ENCODE data around the gene HSPG2. TPM values are rescaled to one million over a fixed set of nuclear protein-coding genes. Genes with fewer than 3 reads are reported as not detected.

HSPG2 gene
- total and polyA plus RNA-seq, 10 donors: 14.4 to 395 (median 151) TPM

- Histone ChIP-seq H3K4me1 (peaks cover 0 to 25% (median 16%) of the 10 kb centered on the region in 6 donors), H3K9me3 (peaks cover 0 to 4% (median 0%) of the 10 kb centered on the region in 8 donors), H3K27ac (peak overlapping the region in 6 of 8 donors; percentile 20 to 65 (median 50)), H3K27me3 (replicated peaks in 1 of 7) (no peaks in the 10 kb centered on the region), H3K36me3 (peaks cover 0 to 84% (median 39%) of the 10 kb centered on the region in 6 donors), H3K4me3 (no peak overlapping the region)
- WGBS, 5 donors: 57 to 74% (median 62%) methylated on average over 15 of the region's 15 CpGs
- intact Hi-C loops (cut with DNase I; ENCODE audit: low total_unique reads): no loop called here
- TF ChIP-seq POLR2AphosphoS5 (IDR thresholded peaks at IDR 0.05) (peak in 2 of 3 donors; percentile 58 to 79), CTCF (IDR thresholded peaks at IDR 0.05 in 8 of 11, conservative IDR thresholded peaks at IDR 0.05 in 3 of 11) (no peak)
- no peak for DNase-seq
These were observed 79.1 kb downstream of the HSPG2 start for GRCh38 chr1:21857840-21858670.

- H3K9me3 ChIP-seq: peaks cover 0 to 4% (median 0%) of the 10 kb centered on the region in 8 donors
- no peaks in the 10 kb centered on the region for H3K27me3 ChIP-seq (replicated peaks in 1 of 7)
- 59 to 78% (median 66%) methylated on average over 12 to 14 of the region's 14 CpGs for WGBS, 5 donors
- DNase-seq: no peak
- peaks cover 0 to 88% (median 46%) of the 10 kb centered on the region in 6 donors for H3K36me3 ChIP-seq
- no peak overlapping the region for H3K4me3 ChIP-seq
- intact Hi-C loops (cut with DNase I; ENCODE audit: low total_unique reads): no loop called here
- TF ChIP-seq CTCF (IDR thresholded peaks at IDR 0.05 in 8 of 11, conservative IDR thresholded peaks at IDR 0.05 in 3 of 11): no peak
- no peak for TF ChIP-seq POLR2A (IDR thresholded peaks at IDR 0.05)
- no peak for TF ChIP-seq POLR2AphosphoS5 (IDR thresholded peaks at IDR 0.05)
- peaks cover 0 to 27% (median 17%) of the 10 kb centered on the region in 6 donors for H3K4me1 ChIP-seq
- H3K27ac ChIP-seq: peak overlapping the region in 6 of 8 donors; percentile 3 to 61 (median 46)
These were observed 79.8 kb downstream of the HSPG2 start for GRCh38 chr1:21857142-21857839.

- Histone ChIP-seq H3K27me3 (replicated peaks in 1 of 7) (no peaks in the 10 kb centered on the region), H3K27ac (no peak overlapping the region), H3K4me1 (peaks cover 0 to 27% (median 17%) of the 10 kb centered on the region in 6 donors), H3K36me3 (peaks cover 0 to 88% (median 49%) of the 10 kb centered on the region in 6 donors), H3K4me3 (no peak overlapping the region), H3K9me3 (no peaks in the 10 kb centered on the region)
- 87 to 94% (median 91%) methylated on average over 19 to 35 of the region's 35 CpGs for WGBS, 5 donors
- intact Hi-C loops (cut with DNase I; ENCODE audit: low total_unique reads): no loop called here
- TF ChIP-seq CTCF (IDR thresholded peaks at IDR 0.05 in 8 of 11, conservative IDR thresholded peaks at IDR 0.05 in 3 of 11) (no peak), POLR2AphosphoS5 (IDR thresholded peaks at IDR 0.05) (peak in 1 of 3 donors; percentile 17)
- peak; percentile 64 for DNase-seq
These were observed 81.6 kb downstream of the HSPG2 start for GRCh38 chr1:21855257-21856096.

All from spleen (tissue), 11 donors.